Naive thymus-derived CD4-positive, alpha-beta T cell (primary cell): ENCODE measurements around the gene FGF3. TPM values are rescaled to one million over a fixed set of nuclear protein-coding genes. Genes with fewer than 3 reads are reported as not detected.

Experiments used
- ATAC-seq: fragments of 150-1000 bp; cut with Tn5 transposase; 2 replicates; pipeline ENCODE4 v1.10.0; 2021; ENCODE audit warnings: mild to moderate bottlenecking, moderate library complexity
- CTCF ChIA-PET: fragments of 350-600 bp; sonication (Branson Sonifier 250); formaldehyde crosslinking; loops from one replicate; lab custom pipeline; 2021; ENCODE audit warnings: antibody characterized with exemption; lab: Charles Lee
- POLR2A ChIA-PET: fragments of 350-600 bp; sonication (Branson Sonifier 250); formaldehyde crosslinking; loops from one replicate; lab custom pipeline; 2021; ENCODE audit warnings: antibody characterized with exemption, inconsistent platforms; lab: Charles Lee
- DNase-seq, 9 donors: peaks; one replicate each; pipeline versions ENCODE4 v3.0.0 to v3.0.0-alpha.2; 2020 to 2022; ENCODE audit warnings: mixed read lengths in 1 of 9
- H3K27ac ChIP-seq: one replicate; pipeline ENCODE4 v1.7.0; 2013; ENCODE audit warnings: mild to moderate bottlenecking, low read depth, low read length, moderate library complexity
- H3K27me3 ChIP-seq, 2 donors: one replicate each; pipeline ENCODE4 v1.7.0; 2013; ENCODE audit warnings: low read length in 2 of 2, mild to moderate bottlenecking in 2 of 2, moderate library complexity in 2 of 2; ENCODE audit not compliant: control insufficient read depth in 2 of 2, insufficient read depth in 2 of 2
- H3K36me3 ChIP-seq, 3 experiments: 1 replicate in 2 of 3; 2 replicates in 1 of 3; pipeline ENCODE4 v1.7.0; 2013; ENCODE audit warnings: low read length in 3 of 3, mild to moderate bottlenecking in 3 of 3, moderate library complexity in 1 of 3; ENCODE audit not compliant: insufficient read depth in 3 of 3, control insufficient read depth in 2 of 3
- H3K4me1 ChIP-seq, 2 donors: one replicate each; pipeline ENCODE4 v1.7.0; 2013; ENCODE audit warnings: low read length in 2 of 2, mild to moderate bottlenecking in 2 of 2, moderate library complexity in 1 of 2; ENCODE audit not compliant: control insufficient read depth in 2 of 2, insufficient read depth in 2 of 2
- H3K4me3 ChIP-seq: 2 replicates; pipeline ENCODE4 v1.7.0; 2013; ENCODE audit warnings: mild to moderate bottlenecking, low read length
- H3K9me3 ChIP-seq, 3 experiments: 1 replicate in 2 of 3; 2 replicates in 1 of 3; pipeline ENCODE4 v1.7.0; 2013; ENCODE audit warnings: low read length in 3 of 3; ENCODE audit not compliant: control insufficient read depth in 2 of 3
- H3K27ac Mint-ChIP-seq, 9 donors: one replicate each; pipeline ENCODE4 v1.8.0; 2020 to 2022; ENCODE audit warnings: mixed read lengths in 9 of 9, mild to moderate bottlenecking in 8 of 9, moderate library complexity in 5 of 9, inconsistent platforms in 2 of 9
- H3K27me3 Mint-ChIP-seq, 5 donors: one replicate each; pipeline ENCODE4 v1.8.0; 2021 to 2022; ENCODE audit warnings: mixed read lengths in 5 of 5, mild to moderate bottlenecking in 1 of 5
- H3K36me3 Mint-ChIP-seq, 5 donors: one replicate each; pipeline ENCODE4 v1.8.0; 2020 to 2022; ENCODE audit warnings: mixed read lengths in 5 of 5, mild to moderate bottlenecking in 3 of 5, inconsistent platforms in 1 of 5
- H3K4me1 Mint-ChIP-seq, 7 donors: one replicate each; pipeline ENCODE4 v1.8.0; 2020 to 2022; ENCODE audit warnings: mixed read lengths in 7 of 7, mild to moderate bottlenecking in 3 of 7, inconsistent platforms in 1 of 7
- H3K4me3 Mint-ChIP-seq, 10 donors: one replicate each; pipeline ENCODE4 v1.8.0; 2020 to 2022; ENCODE audit warnings: mild to moderate bottlenecking in 10 of 10, mixed read lengths in 10 of 10, moderate library complexity in 6 of 10, inconsistent platforms in 2 of 10
- H3K9me3 Mint-ChIP-seq, 11 donors: one replicate each; pipeline ENCODE4 v1.8.0; 2020 to 2022; ENCODE audit warnings: mixed read lengths in 11 of 11, mild to moderate bottlenecking in 4 of 11, inconsistent platforms in 1 of 11, moderate library complexity in 1 of 11
- intact Hi-C, 2 donors: fragments of 100-400 bp; cut with micrococcal nuclease; formaldehyde crosslinking; loops; one replicate each; pipeline ENCODE4 v1.15.1; 2023
- polyA plus RNA-seq, 2 donors: library from polyadenylated mRNA; unstranded; fragments of 300-500 nt; fragmentation: Illumina TruSeq; gene quantifications; one replicate each; pipeline ENCODE4 v1.2.3, GENCODE V29; 2021
- total RNA-seq, 6 experiments: library from RNA in 5 of 6; stranded (reverse) in 5 of 6; gene quantifications; 1 replicate in 5 of 6; 2 replicates in 1 of 6; pipeline ENCODE4 v1.2.3 and lab custom pipeline; 2021 to 2026

Gene FGF3
- total and polyA plus RNA-seq, 7 experiments from 2014 or later: not detected

DNA sequence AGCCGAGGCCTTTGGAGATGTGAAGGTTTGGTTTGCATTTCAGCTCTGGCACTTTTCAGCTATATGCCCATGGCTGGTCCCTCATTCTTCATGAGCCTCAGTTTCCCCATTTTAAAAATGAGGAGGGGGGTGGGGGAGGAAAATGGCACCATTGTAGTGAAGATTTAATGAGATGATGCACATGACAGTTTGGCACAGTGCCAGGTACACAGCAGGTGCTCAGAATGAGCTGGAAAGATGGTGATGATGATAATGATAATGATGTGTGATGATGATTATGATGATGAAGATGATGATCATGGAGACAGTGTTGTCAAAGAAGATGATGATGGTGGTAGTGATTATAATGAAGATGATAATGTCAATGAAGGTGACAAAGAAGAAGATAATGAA is 24.3 kb upstream of the FGF3 start:
- Mint-ChIP-seq H3K9me3 (peaks cover 0 to 7% (median 0%) of the 10 kb centered on the region in 11 donors), H3K36me3 (no peaks in the 10 kb centered on the region), H3K27ac (no peak overlapping the region), H3K4me3 (no peak overlapping the region), H3K27me3 (peaks cover 3 to 11% (median 11%) of the 10 kb centered on the region in 5 donors), H3K4me1 (peaks cover 0 to 2% (median 0%) of the 10 kb centered on the region in 7 donors)
- ATAC-seq: no peak
- DNase-seq: no peak
- ChIA-PET CTCF (no interaction called here), POLR2A (interaction anchor here (0.6 kb wide), 1 partner anchor 248 kb away, joined by 3 read pairs; no protein-coding TSS in a partner anchor)
- intact Hi-C loops: no loop called here
- Histone ChIP-seq H3K36me3 (no peaks in the 10 kb centered on the region), H3K9me3 (no peaks in the 10 kb centered on the region), H3K4me3 (no peak overlapping the region), H3K27ac (no peak overlapping the region), H3K4me1 (no peaks in the 10 kb centered on the region), H3K27me3 (no peaks in the 10 kb centered on the region)

DNA sequence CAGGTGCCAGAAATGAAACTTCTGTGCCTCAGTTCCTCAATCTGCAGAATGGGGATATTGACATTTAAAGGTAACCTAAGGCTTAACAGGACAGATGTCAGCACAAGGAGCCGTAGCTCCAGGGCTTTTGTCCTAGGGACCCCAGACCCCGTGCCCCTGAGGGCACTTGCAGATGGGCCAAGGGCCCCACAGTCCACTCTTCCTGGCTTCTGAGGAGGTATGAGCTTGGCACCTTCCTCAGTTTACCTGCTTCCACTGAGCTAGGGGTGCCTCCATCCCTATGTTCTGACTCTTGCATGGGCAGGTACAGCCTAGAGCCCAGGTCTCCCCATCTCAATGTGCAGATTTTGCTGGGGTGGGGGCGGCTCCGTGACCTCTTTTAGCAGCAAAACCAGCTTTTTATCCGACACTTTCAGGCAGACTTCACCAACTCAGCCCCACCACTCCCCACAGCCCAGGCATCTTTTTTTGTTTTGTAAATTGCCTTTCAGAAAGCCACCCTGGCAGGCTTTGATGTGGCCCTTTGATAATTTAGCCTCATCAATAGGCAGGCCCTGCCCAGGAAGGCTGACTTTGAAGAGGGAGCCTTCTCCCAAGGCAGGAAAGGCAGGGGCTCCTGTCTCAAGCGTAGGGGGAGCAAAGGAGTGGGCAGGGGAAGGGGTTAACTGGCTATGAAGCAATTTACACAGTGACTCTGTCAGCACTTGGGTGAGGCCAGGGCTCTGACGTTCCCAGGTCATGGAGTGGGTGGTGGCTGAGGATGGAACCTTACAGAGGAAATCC is 23.7 kb upstream of the FGF3 start:
- Mint-ChIP-seq H3K4me3 (no peak overlapping the region), H3K4me1 (peaks cover 0 to 2% (median 0%) of the 10 kb centered on the region in 7 donors), H3K36me3 (no peaks in the 10 kb centered on the region), H3K27ac (no peak overlapping the region), H3K27me3 (peaks cover 3 to 14% (median 13%) of the 10 kb centered on the region in 5 donors), H3K9me3 (peaks cover 0 to 7% (median 0%) of the 10 kb centered on the region in 11 donors)
- Histone ChIP-seq H3K36me3 (no peaks in the 10 kb centered on the region), H3K9me3 (no peaks in the 10 kb centered on the region), H3K4me1 (no peaks in the 10 kb centered on the region), H3K4me3 (no peak overlapping the region), H3K27ac (no peak overlapping the region), H3K27me3 (no peaks in the 10 kb centered on the region)
- no peak for ATAC-seq
- intact Hi-C loops: no loop called here
- CTCF ChIA-PET: no interaction called here
- POLR2A ChIA-PET: interaction anchor here (0.6 kb wide), 1 partner anchor 248 kb away, joined by 3 read pairs; no protein-coding TSS in a partner anchor
- DNase-seq: no peak

DNA sequence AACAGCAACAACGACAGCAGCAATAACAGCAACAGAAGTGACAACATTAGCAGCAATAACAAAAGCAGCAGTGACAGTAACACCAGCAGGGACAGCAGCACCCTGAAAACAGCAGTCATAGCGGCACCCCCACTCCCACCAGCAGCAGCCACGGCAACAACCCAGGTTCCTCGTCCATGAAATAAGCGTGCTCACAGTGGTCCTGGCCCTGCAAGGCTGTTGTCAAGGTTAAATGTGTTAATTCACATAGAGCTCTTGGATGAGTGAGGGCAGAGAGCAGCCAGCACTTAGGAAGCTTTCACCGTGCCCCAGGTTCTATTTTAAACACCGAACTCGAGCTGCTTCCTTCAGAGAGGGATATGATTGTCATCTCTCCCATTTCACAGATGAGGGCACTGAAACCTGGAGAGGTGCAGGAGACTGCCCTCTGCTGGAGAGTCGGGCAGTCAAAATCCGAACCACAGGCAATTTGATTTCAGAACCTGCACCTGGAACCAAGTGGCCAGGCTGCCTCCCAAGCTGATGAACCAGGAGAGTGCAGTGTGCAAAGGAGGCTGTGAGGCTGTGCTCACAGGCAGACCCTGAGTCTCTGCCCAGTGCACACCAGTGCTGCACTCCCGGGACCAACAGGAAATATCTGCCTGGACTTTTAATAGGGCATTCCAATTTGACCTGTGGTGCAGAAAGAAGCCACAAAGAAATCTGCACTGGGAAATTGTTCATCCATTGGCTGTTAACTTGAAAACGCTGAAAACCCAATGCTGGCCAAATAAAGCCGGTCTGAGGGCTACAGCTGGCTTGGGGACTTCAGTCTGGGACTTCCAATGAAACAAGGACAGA is 22.9 kb upstream of the FGF3 start:
- Histone ChIP-seq H3K27me3 (no peaks in the 10 kb centered on the region), H3K4me3 (no peak overlapping the region), H3K36me3 (no peaks in the 10 kb centered on the region), H3K4me1 (no peaks in the 10 kb centered on the region), H3K27ac (no peak overlapping the region), H3K9me3 (no peaks in the 10 kb centered on the region)
- Mint-ChIP-seq H3K27ac (no peak overlapping the region), H3K36me3 (no peaks in the 10 kb centered on the region), H3K4me1 (peaks cover 0 to 2% (median 0%) of the 10 kb centered on the region in 7 donors), H3K9me3 (peaks cover 0 to 7% (median 0%) of the 10 kb centered on the region in 11 donors), H3K27me3 (peaks cover 3 to 14% (median 13%) of the 10 kb centered on the region in 5 donors), H3K4me3 (no peak overlapping the region)
- ChIA-PET CTCF (no interaction called here), POLR2A (no interaction called here)
- no peak for ATAC-seq
- DNase-seq: peak in 3 of 9 donors; percentile 1 to 8 (median 5)
- intact Hi-C loops: no loop called here

DNA sequence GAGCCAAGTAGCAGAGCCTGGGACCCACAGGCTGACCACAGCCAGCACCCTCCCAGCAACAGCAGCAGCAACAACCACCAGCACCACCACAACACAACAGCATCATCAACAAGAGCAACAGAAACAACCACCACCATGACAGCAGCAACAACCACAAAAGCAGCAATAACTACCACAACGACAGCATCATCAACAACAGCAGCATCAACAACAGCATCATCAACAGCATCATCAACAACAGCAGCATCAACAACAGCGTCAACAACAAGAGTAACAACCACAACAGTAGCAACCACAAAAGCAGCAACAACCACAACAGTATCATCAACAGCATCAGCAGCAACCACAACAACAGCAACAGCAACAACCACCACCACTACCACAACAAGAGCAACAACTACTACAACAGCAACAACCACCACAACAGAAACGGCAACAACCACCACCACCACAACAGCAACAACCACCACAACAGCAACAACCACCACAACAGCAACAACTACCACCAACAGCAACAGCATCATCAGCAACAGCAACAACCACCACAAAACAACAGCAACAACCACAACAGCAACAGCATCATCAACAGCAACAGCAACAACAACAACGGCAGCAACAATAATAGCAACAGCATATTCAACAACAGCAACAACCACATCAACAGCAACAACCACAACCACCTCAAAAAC is 22.1 kb upstream of the FGF3 start:
- H3K27me3 Mint-ChIP-seq: peaks cover 5 to 20% (median 18%) of the 10 kb centered on the region in 5 donors
- peaks cover 0 to 7% (median 0%) of the 10 kb centered on the region in 11 donors for H3K9me3 Mint-ChIP-seq
- no peak overlapping the region for H3K27ac Mint-ChIP-seq
- Histone ChIP-seq H3K9me3 (no peaks in the 10 kb centered on the region), H3K27me3 (no peaks in the 10 kb centered on the region), H3K4me1 (no peaks in the 10 kb centered on the region), H3K4me3 (no peak overlapping the region), H3K27ac (no peak overlapping the region), H3K36me3 (no peaks in the 10 kb centered on the region)
- intact Hi-C loops: no loop called here
- no peak overlapping the region for H3K4me3 Mint-ChIP-seq
- H3K36me3 Mint-ChIP-seq: no peaks in the 10 kb centered on the region
- DNase-seq (no peak), ATAC-seq (no peak)
- H3K4me1 Mint-ChIP-seq: peaks cover 0 to 2% (median 0%) of the 10 kb centered on the region in 7 donors
- CTCF ChIA-PET: no interaction called here
- POLR2A ChIA-PET: no interaction called here

DNA sequence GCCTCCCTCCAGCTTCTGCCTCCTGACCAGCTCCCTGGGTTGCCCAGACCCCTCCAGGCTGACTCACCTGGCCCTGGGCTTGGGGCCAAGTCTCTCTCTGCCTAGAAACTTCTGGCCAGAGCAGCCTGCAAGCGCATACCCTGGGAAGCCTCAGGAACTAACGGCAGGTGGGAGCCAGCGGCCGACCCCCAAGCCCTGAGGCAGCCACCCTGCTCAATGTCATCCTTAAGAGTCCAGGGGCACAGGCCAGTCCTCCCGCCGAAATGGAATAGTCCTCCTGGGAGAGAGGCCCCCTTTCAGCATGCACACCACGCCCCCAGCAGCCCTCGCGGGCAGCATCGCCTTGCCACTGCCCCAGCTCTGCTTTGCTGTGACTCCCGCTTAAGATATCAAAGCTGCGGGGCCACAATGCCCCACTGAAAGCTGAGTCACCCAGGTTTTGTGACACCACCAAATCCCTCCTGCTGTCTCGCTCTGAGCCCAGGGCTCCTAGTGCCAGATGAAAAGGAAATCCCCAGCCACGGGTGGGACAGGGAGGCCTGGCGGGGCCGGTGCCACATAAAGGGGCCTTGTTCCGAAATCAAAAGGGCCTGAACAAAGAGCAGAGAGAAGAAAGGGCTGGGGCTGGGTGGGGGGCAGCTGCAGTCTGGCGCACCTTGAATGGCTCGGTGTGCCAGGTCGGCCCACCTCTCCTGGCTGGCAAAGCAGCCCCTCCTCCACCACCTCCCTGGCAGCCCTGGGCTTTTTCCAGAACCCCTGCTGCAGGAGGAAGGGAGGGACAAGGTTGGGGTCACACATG is 21.4 kb upstream of the FGF3 start:
- Histone ChIP-seq H3K9me3 (no peaks in the 10 kb centered on the region), H3K4me3 (no peak overlapping the region), H3K36me3 (no peaks in the 10 kb centered on the region), H3K4me1 (no peaks in the 10 kb centered on the region), H3K27ac (no peak overlapping the region), H3K27me3 (no peaks in the 10 kb centered on the region)
- H3K36me3 Mint-ChIP-seq: no peaks in the 10 kb centered on the region
- ChIA-PET POLR2A (no interaction called here), CTCF (no interaction called here)
- DNase-seq: no peak
- peaks cover 0 to 7% (median 0%) of the 10 kb centered on the region in 11 donors for H3K9me3 Mint-ChIP-seq
- intact Hi-C loops: no loop called here
- peaks cover 12 to 26% (median 25%) of the 10 kb centered on the region in 5 donors for H3K27me3 Mint-ChIP-seq
- ATAC-seq: no peak
- no peak overlapping the region for H3K4me3 Mint-ChIP-seq
- peaks cover 0 to 7% (median 0%) of the 10 kb centered on the region in 7 donors for H3K4me1 Mint-ChIP-seq
- no peak overlapping the region for H3K27ac Mint-ChIP-seq

DNA sequence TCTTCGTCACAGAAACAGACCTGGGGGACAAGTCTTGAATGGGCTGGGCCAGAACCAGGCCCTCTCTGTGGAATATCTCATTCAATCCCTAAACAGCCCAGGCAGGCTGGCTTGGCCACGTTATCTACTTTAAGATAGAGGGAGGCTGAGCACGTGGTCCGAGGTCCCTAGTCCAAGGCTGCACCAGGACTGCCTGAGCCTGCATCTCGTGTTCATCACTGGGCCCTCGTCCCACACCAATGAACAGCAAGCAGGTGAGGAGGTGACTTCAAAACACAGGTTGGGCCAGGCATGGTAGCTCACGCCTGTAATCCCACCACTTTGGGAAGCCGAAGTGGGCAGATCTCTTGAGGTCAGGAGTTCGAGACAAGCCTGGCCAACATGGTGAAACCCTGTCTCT is 20.3 kb upstream of the FGF3 start:
- no peaks in the 10 kb centered on the region for H3K36me3 Mint-ChIP-seq
- H3K27ac Mint-ChIP-seq: no peak overlapping the region
- H3K4me1 Mint-ChIP-seq: peaks cover 0 to 10% (median 0%) of the 10 kb centered on the region in 7 donors
- POLR2A ChIA-PET: no interaction called here
- Histone ChIP-seq H3K4me1 (no peaks in the 10 kb centered on the region), H3K9me3 (no peaks in the 10 kb centered on the region), H3K36me3 (no peaks in the 10 kb centered on the region), H3K27ac (no peak overlapping the region), H3K27me3 (peaks cover 0 to 3% of the 10 kb centered on the region in 2 donors), H3K4me3 (no peak overlapping the region)
- no peak for DNase-seq
- no peak for ATAC-seq
- H3K9me3 Mint-ChIP-seq: peaks cover 0 to 7% (median 0%) of the 10 kb centered on the region in 11 donors
- intact Hi-C loops: no loop called here
- H3K27me3 Mint-ChIP-seq: peaks cover 22 to 33% (median 26%) of the 10 kb centered on the region in 5 donors
- no peak overlapping the region for H3K4me3 Mint-ChIP-seq
- CTCF ChIA-PET: no interaction called here
